GM12891 (cell line): ENCODE data around the gene FGF14.

ENCODE experiments used
- POLR2A ChIP-seq: IDR thresholded peaks from 2 replicates; pipeline ENCODE4 v1.6.1; 2011; ENCODE audit warnings: low read depth, low read length, control low read depth
- POLR2AphosphoS5 ChIP-seq: IDR thresholded peaks from 2 replicates; pipeline ENCODE4 v1.6.1; 2011; ENCODE audit warnings: low read depth, low read length, control low read depth
- POU2F2 ChIP-seq: IDR thresholded peaks from 2 replicates; pipeline ENCODE4 v1.6.1; 2011; ENCODE audit warnings: low read depth, mild to moderate bottlenecking, control low read depth, low read length, moderate library complexity
- SPI1 ChIP-seq: IDR thresholded peaks from 2 replicates; pipeline ENCODE4 v1.6.1; 2011; ENCODE audit warnings: low read depth, low read length, control low read depth
- TAF1 ChIP-seq: IDR thresholded peaks from 2 replicates; pipeline ENCODE4 v1.6.1; 2011; ENCODE audit warnings: low read depth, low read length, control low read depth

DNA sequence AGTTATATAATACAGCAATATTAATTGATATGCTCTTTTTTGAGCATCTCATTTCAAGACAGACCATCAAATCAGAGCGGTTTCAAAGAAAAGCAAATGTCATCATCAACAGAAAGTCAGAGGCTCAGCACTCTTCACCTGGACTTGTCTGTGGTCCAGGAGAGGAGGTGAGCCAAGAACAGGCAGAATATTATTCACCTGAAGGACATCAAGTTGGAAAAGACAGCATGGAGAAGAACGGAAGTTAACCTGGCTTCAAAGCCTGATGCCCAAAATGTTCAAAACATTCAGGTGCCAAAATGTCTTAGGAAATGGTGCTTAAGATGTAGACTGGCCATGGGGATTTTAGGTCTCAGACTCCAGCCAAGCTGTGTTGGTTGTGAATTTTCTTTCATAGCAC, 40.7 kb downstream of the FGF14 start:
- TF ChIP-seq SPI1 (no peak), POLR2A (no peak), POU2F2 (no peak), POLR2AphosphoS5 (no peak), TAF1 (no peak)
